DMS53 (cell line): ENCODE measurements around the gene CAPZB.

Experiments used
- DNase-seq: peaks from one replicate; lab custom pipeline; 2025; lab: John Stamatoyannopoulos, UW

CAPZB gene

DNA sequence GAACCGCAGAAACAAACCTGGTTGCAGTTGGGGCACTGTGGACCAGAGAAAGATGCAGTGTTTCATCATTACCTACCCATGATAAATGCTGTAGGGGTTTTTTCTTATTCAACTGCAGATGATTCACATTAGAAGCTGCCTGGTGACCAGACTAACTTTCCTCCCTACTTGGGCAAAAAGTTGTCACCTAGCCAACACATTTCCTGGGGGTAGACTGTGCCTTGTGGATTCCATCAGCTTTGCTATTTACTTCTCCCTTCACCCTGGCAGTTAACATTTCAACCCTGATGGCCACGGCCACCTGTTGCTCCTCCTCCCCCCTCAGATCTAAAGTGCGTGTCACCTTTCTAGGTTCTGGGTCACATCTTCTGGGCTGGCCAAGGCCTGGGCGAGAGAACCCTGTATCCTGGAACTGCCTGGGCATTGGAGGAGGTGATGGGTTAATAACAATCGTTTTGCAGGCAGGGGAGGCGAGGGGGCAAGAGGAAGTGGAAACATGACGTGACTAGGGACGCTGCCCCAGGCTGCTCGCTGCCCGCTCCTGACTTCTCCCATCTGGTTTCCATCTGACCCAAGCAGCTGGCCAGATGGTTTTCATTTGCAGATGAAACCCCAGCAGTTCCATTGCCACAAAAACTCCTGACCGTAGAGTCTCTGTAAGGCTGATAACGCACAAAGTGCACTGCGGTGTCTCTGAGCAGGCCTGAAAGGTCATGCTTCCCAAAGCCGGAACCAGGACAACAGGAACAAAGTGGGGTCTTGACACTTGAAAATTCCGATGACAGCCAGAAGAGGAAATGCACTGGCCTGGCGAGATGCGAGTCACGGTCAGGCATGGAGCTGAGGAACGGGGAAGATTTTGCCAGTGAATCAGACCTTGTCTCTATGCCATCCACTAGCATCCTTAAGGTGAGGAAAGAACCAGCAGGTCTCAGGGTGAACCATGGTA, 36.6 kb downstream of the CAPZB start:
- peak; percentile 40 for DNase-seq

DNA sequence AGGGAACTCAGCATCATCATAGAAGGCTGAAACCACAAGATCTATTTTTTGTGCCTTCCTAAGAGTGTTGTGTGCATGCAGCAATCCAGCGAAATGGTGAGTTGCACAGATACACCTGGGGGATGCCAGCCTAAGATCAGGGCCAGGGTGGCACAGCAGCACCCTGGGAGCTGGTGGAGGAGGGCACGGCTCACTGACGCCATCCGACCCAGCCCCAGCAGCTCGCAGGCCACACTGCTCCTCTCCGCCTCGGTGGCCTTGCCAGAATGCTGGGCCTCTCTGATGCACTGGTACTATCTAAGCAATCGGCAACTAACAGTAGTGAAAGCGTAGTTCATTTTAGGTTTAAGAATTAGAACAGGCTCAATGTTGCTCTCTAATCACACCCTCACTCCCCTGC, 37.8 kb downstream of the CAPZB start:
- DNase-seq, result no peak

DNA sequence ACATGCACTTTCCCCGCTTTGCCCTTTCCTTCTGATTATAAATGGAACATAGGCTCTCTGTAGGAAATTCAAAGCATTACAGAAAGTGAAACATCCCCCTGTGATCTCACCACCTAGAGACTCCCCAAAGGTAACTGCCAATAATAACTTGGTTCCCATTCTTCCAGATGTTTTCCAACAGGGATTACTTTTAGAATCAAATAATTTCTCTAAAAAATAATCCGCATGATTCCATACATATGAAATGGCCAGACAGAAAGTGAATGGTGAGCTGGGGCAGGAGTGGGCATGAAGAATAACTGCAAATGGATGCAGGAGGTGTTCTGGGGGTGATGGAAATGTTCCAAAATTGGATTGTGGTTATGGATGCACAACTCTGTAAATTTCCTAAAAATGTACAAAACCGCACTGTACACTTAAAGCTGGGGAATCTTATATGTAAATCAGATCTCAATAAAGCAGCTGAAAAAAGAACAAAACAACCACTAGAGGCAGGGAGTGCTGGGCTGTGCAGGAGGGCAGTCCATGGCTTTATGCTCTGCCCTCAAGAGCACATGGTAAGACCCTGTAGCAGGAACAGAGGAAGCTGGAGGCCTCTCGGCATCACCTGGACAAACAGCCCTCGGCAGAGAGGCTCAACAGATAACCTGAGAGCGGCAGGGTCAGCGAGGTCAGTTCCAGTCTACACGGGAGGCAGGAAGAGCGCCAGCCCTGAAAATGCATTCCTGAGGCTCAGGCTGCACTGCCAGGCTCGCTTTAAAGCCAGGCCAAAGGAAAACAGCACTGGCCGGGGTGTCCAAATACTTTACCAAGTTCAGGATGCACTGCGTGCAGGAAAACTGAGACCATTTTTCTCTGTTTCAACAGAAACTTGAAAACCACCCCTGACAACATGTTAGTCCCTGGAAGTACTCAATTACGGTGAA, 39.7 kb downstream of the CAPZB start:
- DNase-seq, result peak; percentile 96

DNA sequence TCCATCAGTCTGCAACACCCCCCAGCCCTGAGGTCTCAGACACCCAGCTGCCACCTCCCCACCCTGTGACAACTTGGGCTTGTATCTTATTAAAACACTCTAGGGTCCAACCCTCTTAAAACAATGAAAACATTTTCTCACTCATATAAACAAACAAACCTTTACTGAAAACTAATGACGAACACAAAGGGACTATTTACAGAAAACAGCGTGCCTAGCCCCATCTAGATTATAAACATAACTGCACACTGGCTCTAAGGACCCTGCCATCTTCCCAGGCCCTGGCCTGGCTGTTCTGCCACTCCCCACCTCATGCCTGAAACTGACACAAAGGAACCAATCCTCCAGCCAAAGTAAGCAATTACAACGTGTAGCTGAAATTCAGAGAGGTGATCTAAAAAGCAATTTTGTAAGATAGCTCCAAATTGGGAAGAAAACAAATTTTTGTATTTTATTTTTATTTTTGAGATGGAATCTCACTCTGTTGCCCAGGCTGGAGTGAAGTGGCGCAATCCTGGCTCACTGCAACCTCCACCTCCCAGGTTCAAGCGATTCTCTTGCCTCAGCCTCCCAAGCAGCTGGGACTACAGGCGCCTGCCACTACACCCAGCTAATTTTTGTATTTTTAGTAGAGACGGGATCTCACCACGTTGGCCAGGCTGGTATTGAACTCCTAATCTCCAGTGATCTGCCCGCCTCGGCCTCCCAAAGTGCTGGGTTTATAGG, 40.9 kb downstream of the CAPZB start:
- peak; percentile 42 for DNase-seq

DNA sequence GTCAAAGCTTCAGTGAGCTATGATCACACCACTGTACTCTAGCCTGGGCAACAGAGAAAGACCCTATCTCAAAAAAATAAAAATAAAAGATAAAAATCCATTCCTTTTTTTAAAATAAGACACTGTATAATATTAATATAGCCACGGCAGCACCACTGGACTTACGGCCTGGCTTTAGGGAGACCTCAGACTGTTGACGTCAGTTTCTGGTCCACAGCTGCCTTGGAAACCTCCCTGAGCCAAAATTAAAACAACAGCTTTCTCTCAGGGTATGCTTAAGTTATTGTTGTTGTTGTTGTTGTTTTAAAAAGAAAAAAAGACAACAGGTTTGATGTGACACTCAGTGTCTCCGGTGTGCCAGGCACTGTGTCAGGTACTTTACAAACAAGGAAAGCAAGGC, 42.0 kb downstream of the CAPZB start:
- no peak for DNase-seq

DNA sequence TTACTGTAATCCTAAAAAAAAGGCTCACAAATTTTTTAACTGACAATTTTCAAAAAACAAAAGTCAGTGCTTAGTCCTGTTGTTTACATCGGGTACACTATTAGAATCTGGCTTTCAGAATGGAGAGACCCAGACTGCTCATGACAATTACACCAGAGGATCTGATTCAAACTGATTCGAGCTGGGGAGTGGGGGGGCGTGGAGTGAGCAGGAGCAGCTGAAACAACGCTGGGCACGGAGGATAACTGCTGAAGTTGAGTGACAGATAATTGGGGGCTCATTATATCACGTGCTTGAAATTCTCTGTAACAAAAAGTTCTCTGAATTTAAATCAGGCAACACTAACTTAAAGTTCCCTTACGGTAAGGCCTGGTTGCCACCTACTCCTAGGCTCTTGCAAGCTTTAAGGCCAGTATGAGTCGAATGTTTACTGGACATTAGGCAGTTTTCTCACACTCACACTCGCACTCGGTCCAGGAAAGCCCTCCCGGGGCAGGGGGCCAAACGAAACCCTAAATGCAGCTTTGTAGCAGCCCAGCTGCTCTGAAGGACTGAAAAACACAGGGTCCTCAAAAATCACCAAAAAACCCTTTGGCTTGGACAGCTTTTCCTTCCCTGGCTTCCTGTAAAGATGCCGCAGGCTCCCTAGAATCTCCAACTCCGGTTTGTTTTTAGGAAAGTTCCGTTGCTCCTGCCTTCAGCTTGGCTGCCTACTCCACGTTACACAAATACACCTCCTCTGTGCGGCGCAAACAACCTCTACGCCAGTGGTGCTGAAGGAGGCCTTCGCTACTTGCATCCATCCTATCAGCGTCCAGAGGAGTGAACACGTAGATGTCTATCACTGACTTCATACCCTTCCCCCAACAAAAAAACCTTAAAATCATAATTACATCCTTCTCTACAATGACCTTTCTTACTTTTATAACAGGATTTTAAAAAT, 42.9 kb downstream of the CAPZB start:
- DNase-seq, result no peak

DNA sequence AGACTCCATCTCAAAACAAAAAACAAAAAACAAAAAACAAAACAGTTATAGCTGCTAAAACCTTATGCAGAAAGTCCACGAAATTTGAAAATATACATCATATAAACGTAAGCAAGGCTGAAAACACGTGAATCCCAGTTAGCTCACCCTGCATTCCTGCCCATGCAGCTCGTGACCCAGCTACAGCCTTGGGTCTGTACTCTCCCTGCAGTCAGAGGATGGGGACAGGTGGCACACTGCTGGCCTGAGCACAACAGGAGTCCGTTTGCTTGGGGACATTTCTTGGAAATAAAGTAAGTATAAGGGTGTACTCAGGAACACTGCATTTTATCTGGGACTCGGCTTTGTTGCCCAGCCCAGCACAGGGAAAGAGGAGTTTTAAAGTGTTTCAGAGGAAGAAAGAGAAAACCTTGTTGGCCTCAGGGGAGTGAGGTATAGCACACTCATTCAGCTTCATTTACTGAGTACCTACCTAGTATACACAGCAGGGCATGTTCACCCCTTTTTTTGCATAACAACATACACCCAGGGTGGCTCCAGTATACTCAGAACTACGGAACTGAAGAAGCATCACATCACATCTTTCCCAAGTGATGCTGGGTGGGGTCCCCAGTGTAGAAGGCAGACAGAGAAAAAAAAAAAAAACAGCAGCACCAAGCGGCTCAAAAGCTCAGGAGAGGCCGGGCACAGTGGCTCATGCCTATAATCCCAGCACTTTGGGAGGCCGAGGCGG, 44.1 kb downstream of the CAPZB start:
- peak; percentile 77 for DNase-seq

DNA sequence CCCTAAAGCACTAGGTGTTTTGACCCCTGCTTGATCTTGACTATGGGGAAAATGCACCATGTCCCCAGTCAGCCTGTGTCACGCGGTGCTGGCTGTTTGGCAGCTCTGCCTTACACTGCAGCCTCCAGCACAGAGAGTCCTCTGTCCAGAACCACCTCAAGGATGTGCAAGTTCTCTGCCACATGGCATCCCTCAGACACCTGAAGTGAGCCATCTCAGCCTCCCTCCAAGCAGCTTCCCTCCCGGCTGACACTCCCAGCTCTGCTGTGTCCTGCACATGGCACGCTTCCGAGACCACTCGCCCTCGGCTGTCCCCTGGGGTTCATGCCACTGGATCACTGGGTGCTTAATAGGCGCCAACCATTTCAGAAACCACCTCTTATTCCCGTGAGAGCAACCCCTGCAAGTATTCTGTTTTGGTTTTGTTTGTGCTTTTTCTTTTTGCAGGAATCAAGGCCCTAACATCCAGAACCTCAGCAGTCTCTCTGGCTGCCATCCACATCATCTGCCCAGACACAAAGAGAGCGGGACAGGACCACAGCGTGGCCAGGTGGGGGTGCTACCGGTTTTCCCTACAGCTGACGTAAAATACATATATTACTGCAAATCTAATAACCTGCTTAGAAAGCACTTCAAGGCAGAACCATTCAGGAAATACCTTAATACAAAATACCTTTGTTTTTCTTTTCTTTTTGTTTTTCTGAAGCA, 45.7 kb downstream of the CAPZB start:
- peak; percentile 58 for DNase-seq

DNA sequence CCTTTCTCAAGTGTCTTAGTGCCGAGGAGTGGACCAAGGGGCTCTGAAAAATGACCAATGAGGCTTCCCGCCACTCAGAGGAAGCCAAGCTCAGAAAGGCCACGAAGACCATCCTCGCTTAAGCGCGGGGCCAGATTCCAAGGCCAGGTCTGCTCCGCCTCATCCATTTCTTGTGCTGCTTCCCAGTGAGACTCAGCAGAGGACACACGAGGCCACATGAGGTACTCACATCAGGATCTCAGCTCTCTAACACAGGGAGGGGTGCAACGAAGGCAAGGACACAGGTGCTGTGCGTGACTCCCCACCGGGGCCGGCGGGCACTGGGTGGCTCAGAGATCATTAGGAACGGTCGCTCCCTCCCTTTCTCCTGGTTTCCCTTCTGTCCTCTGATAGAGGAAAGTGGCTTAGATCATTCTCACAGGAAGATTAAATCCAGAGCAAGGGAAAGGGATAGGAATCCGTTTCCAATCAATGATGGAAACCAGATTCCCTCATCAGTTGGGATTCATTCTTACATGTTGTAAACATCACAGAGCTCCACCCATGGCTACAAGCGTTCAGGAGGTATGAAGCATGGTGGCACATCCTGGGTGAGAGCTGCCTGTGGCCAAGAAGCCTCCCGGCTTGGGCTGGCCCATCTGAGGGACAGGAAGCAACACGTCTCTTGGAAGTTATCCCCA, 46.7 kb downstream of the CAPZB start:
- no peak for DNase-seq

DNA sequence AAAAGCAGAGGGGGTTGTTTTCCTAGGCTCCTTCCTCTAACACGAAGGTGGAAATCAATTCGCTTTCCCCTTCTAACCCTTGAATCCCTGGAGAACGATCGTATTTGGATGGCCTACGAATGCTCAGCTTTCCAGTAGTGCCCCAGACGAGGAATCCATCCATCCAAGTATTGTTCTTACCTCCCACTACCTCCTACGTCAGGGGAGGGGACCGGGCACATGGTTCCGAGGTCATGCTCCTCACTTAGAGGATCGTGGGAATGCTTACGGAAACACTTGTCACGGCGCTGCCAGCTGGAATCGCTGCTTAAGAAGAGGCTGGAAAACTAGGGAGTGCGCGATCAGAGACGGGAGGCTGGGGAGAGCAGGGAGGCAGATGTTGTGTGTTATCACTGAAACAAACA, 47.4 kb downstream of the CAPZB start:
- no peak for DNase-seq

DNA sequence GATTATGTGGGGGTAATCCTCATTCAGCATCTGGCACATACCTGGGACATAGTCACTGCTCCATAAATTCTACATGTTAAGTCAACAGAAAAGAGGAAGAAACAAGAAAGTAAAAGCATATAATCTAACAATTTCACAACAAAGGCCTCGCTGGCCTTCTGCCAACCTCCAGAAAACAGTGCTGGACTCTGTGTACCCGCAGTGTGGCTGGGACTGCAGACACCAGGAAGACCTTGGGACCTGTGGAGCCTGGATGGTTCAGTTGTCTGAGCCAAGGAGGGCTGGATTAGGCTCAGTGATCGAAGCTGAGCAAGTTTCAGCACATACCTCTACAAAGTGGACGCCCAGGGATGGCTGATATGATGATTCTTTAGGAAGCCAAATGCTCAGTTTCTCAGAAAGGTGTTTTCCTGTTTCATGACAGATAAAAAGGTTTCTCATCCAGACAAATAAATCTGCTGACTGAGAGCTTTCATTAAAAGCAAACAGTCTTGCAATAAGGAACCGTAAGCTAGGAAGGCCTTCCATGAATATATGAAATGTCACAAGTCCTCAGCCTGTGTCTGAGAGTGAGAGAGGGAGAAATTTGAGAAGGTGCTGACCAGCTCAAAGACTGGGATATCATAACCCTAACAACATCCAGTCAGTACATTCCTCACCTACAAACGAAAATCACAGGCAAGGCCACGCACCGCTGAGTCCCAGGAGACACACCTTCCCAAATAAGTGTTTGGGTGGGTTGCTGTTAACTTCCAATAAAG, 48.4 kb downstream of the CAPZB start:
- peak; percentile 45 for DNase-seq

DNA sequence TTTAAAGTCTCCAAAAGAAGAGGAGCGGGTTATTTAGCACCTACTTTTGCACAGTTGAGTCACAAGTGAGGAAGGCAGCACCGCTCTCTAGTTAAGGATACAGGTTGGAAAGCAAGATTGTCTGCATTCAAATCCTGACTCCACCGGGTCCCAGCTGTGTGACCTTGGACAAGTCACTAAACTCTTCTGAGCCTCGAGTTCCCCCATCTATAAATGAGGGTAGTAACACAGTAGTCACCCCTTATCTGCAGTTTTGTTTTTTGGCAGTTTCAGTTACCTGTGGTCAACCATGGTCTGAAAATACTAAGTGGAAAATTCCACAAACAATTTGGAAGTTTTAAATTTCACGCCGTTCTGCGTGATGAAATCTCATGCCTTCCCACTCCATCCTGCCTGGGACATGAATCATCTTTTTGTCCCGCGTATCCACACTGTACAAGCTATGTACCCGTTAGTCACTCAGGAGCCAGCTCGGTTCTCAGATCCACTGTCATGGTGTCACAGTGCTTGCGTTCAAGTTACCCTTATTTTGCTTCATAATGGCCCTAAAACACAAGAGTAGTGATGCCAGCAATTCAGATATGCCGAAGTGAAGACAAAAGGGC, 49.4 kb downstream of the CAPZB start:
- no peak for DNase-seq

DNA sequence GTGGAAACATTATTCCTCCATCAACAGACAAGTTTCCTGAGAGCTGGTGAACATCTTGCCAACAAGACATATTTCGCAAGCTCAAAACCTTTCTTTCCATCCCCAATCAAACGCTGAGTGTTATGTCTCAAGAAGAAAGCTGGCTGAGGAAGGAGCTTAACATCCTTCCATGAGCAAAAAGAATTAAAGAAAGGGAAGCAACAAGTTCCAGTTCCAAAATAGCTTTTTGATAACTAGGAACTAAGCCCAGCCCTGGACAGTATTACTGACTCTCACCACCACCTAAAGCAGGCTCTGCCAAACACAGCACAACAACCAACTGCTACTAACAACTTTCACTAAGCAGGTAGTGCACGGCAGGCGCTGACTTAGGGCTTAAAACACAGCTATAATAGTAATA, 50.2 kb downstream of the CAPZB start:
- no peak for DNase-seq

DNA sequence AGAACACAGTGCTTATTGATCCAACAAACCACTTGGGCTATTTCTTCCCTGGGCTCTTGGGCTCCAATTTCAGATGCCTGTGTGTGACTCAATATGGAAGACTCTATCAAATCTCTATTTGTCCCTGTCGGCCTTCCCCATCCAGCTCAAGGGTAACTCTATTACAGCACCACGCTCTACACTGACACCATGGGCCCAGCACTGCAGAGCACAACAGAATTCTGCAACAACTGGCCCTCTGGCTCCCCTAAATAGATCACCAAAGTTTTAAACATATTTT, 51.7 kb downstream of the CAPZB start:
- DNase-seq, result no peak

DNA sequence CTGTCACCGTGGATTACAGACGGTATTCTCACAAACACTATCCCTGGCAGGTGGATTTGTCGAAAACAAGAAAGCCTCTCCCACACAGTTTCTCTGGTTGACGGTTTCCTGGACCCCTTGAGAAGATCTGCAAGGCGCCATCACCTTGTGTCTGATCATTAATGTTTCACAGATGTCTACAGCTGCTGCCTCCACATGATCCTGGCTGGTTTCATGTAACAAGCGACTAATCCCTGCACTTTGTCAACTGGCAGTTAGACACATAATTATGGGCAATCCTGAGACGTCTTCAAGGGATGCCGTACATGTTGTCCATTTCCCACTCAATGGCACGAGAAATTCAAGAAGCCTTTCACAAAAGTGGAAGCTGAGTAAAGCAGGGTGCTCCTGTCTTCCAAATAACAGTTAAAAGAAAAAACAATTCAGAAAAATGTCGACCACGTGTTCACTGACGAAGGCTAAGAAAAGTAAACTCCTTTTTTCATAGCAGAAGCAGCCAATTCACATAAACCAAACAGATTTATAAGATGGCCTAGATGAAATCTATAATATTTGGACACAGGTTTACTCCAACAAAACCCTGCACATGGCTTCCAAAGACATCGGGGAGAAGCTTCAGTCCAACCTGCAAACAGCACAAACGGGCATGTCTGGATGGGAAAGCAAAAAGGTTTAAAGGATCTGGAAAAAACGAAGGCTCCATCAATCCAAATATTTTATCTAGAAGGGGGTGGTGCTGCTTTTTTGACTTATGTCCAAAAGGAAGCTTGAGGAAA, 52.2 kb downstream of the CAPZB start:
- no peak for DNase-seq

DNA sequence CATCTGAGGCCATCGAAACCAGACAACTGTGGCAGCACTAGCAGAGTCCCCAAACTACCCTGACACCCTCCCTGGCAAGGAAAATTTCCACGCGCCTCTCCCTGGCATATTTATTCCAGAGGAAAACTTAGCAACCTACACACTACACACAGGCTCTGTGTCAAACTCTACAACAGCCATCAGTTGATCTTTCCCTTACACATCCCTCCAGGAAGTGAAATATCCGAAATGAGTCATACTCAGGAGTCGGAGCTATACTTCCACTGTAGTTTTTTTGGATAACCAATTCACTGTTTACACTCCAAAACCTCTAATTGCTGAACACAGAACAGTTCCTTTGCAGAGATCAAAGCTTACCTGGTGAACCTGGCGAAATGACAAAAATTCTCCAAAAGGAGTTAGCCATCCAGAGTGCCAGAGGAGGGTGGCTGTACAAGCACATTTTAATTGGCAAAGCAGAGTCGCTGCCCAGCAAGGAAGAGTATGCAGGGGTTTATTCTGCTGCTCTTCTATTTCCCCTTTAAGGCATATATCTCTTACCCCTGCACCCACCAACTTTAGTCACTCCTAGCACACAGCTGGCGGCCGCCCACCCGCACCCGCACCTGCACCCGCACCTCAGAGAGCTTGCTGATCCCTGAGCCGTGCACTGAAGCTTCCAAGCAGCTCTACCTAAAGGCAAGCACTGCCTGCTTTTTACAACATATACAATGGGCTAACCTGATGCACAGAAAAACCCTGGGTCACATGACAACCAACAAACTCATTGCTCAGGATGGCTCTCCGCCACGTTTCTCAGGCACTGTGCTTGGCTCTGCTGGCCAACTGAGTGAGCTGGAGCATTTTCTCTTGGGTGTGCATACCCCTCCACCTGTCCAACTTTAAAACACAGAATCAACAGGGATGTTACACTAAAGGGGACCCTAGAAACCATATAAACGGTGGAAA, 54.9 kb downstream of the CAPZB start:
- peak; percentile 90 for DNase-seq
